Measurements from ENCODE around the gene RNF44.

The RNF44 gene

DNA sequence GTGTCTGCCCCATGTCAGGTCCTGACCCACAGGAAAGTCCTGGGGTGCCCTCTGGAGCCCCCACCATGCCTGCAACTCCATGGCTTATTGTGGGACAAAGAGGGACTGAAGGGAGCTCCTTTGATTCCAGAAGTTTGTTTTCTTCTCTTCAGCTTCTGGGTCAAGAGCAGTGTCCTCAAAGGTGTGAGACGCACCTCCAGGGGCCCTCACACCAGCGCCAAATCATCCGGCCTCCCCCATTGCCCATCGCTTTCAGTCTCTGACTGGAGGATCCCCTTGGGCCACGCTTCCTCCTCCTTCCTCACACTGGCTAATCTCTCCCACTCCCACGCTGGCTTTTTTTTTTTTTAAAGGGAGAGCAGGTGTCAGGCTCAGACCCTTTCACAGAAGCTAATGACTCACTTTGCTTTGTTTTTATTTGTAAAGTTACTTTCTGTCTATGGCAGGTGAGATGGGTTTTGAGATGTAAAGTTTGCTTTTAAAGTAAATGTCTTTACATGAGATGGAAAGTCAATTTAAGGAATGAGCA is 28.6 kb upstream of the RNF44 start:
- TF ChIP-seq, protein P1, sequence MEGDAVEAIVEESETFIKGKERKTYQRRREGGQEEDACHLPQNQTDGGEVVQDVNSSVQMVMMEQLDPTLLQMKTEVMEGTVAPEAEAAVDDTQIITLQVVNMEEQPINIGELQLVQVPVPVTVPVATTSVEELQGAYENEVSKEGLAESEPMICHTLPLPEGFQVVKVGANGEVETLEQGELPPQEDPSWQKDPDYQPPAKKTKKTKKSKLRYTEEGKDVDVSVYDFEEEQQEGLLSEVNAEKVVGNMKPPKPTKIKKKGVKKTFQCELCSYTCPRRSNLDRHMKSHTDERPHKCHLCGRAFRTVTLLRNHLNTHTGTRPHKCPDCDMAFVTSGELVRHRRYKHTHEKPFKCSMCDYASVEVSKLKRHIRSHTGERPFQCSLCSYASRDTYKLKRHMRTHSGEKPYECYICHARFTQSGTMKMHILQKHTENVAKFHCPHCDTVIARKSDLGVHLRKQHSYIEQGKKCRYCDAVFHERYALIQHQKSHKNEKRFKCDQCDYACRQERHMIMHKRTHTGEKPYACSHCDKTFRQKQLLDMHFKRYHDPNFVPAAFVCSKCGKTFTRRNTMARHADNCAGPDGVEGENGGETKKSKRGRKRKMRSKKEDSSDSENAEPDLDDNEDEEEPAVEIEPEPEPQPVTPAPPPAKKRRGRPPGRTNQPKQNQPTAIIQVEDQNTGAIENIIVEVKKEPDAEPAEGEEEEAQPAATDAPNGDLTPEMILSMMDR (IDR thresholded peaks at IDR 0.05; ENCODE audit: low read depth, low read length, missing control alignments), result no peak
- no peak overlapping the region for H3K4me3 ChIP-seq (replicated peaks; ENCODE audit: low read depth, low read length)
- no peak for DNase-seq (ENCODE audit: extremely low read depth, low read depth)

DNA sequence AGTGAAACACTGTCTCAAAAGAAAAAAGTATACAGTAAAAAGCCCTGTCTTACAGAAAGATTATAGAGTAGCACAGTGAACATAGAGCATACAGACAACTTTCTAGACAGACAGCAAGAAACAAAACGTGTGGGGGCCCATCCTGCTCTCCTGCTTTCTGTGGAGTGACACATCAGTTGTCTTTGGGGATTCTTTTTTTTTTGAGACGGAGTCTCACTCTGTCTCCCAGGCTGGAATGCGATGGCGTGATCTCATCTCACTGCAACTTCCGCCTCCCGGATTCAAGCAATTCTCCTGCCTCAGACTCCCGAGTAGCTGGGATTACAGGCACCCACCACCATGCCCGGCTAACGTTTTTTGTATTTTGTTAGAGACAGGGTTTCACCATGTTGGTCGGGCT is 26.8 kb upstream of the RNF44 start:
- H3K4me3 ChIP-seq (replicated peaks; ENCODE audit: low read depth, low read length), result no peak overlapping the region
- DNase-seq (ENCODE audit: extremely low read depth, low read depth), result no peak
- TF ChIP-seq, protein P1 (IDR thresholded peaks at IDR 0.05; ENCODE audit: low read depth, low read length, missing control alignments), result no peak

DNA sequence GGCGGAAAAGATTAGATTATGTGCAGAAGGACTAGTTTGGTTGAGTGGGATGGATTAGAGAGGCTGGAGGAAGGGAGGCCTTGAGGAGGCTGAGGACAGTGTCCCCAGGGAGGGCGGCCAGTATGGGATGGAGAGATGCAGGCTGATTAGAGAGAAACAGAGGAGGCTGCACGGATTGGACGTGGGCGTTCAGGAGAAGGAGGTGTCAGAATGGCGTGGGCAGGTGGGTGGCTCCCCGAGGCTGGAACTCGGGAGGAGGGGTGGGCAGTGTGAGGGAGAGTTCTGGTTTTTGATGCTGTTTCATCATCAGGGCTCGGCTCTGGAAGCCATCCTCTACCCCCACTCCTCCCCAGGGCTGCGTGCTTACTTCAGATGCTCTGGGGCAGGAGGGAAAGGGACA is 25.0 kb upstream of the RNF44 start:
- no peak overlapping the region for H3K4me3 ChIP-seq (replicated peaks; ENCODE audit: low read depth, low read length)
- no peak for DNase-seq (ENCODE audit: extremely low read depth, low read depth)
- TF ChIP-seq, protein P1 (IDR thresholded peaks at IDR 0.05; ENCODE audit: low read depth, low read length, missing control alignments), result no peak

DNA sequence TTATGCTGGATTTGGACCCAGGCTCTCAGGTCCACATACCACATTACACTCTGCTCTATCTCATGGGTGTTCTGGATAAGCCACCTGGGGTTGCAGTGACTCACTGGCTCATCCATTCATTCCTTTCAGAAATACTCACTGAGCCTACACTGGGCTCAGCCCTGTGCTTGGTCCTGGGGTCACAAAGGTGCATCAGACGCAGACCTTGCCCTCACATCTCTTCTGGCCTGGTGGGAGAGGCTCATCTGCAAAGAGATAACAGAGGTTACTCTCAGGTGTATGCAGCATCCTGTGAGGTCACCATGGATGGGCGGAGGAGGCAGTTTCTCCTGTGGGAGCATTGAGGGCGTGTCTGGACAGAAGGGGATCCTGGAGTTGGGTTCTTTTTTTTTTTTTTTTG is 24.1 kb upstream of the RNF44 start:
- H3K4me3 ChIP-seq (replicated peaks; ENCODE audit: low read depth, low read length), result no peak overlapping the region
- no peak for DNase-seq (ENCODE audit: extremely low read depth, low read depth)
- TF ChIP-seq, protein P1 (IDR thresholded peaks at IDR 0.05; ENCODE audit: low read depth, low read length, missing control alignments), result no peak

DNA sequence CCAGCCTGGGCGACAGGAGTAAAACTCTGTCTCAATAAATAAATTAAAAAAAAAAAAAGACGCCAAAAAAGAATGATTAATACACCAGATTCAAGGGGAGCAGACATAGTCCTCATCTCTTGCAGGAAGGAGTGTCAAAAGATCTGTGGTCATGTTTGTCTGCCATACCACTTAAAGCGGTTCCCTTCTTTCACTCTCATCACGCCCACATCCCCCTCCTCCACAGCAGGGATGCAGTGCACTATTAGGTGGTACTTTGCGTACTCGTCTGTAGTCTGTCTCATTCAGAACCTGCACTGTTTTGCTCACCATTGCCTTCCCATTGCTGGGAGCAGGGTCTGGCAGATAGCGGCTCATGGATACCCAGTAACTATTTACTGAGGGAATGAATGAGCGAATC is 23.2 kb upstream of the RNF44 start:
- no peak overlapping the region for H3K4me3 ChIP-seq (replicated peaks; ENCODE audit: low read depth, low read length)
- TF ChIP-seq, protein P1 (IDR thresholded peaks at IDR 0.05; ENCODE audit: low read depth, low read length, missing control alignments), result no peak
- no peak for DNase-seq (ENCODE audit: extremely low read depth, low read depth)

DNA sequence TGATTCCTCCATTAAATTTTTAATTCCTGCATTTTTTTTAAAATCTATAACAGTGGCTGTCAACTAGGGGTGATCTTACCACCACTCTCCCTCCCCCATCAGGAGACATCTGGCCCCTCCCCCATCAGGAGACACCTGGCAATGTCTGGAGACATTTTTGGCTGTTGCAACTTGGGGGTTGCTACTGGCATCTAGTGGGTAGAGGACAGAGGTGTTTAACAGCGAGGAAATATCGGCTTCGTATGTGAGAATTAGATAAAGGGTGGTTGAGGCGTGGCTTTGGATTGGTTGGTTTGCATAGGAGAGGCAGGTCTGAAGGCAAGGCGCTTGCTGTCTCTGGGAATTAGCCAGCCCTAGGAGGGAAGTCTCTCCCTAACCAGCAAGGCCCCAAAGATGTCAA is 22.5 kb upstream of the RNF44 start:
- TF ChIP-seq, protein P1 (IDR thresholded peaks at IDR 0.05; ENCODE audit: low read depth, low read length, missing control alignments), result no peak
- no peak for DNase-seq (ENCODE audit: extremely low read depth, low read depth)
- no peak overlapping the region for H3K4me3 ChIP-seq (replicated peaks; ENCODE audit: low read depth, low read length)

DNA sequence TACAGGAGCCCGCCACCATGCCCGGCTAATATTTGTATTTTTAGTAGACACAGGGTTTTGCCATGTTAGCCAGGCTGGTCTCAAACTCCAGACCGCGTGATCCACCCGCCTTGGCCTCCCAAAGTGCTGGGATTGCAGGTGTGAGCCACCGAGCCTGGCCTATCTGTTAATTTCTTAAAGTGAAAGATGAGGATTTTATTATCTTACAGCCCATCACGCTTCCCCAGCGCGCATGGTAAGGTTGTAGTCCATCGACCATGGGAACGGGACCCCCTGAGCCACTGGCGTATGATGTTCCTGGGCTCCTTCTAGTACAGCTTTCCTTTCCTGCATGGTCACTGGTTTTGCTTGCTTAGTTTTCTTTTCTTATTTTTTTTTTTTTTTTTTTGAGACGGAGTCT is 20.6 kb upstream of the RNF44 start:
- H3K4me3 ChIP-seq (replicated peaks; ENCODE audit: low read depth, low read length), result no peak overlapping the region
- TF ChIP-seq, protein P1 (IDR thresholded peaks at IDR 0.05; ENCODE audit: low read depth, low read length, missing control alignments), result no peak
- DNase-seq (ENCODE audit: extremely low read depth, low read depth), result no peak
